Sigmoid colon (tissue), 7 donors: ENCODE measurements around the gene ERP44. TPM values are rescaled to one million over a fixed set of nuclear protein-coding genes. Genes with fewer than 3 reads are reported as not detected.

Experiments used
- DNase-seq: peaks from one replicate; pipeline ENCODE4 v3.0.0-alpha.2; 2019
- H3K27ac ChIP-seq, 4 donors: fragments of 200-600 bp; sonication (generic); one replicate each; pipeline ENCODE4 v1.5.1; 2016 to 2019; ENCODE audit warnings: mild to moderate bottlenecking in 1 of 4
- H3K27me3 ChIP-seq, 3 donors: fragments of 200-600 bp; sonication (generic); one replicate each; pipeline ENCODE4 v1.5.1; 2019; ENCODE audit warnings: mild to moderate bottlenecking in 1 of 3
- H3K36me3 ChIP-seq, 4 donors: fragments of 200-600 bp; sonication (generic); one replicate each; pipeline ENCODE4 v1.5.1; 2016 to 2019
- H3K4me1 ChIP-seq, 4 donors: fragments of 200-600 bp; sonication (generic); one replicate each; pipeline ENCODE4 v1.5.1; 2017 to 2019
- H3K4me3 ChIP-seq, 4 donors: fragments of 200-600 bp; sonication (generic); one replicate each; pipeline ENCODE4 v1.5.1; 2017 to 2019; ENCODE audit warnings: mild to moderate bottlenecking in 2 of 4, moderate library complexity in 1 of 4
- H3K9me3 ChIP-seq, 4 donors: fragments of 200-600 bp in 3 of 4; sonication (generic) in 3 of 4; one replicate each; pipeline versions ENCODE4 v1.5.1 to v1.6.1; 2013 to 2019
- CTCF ChIP-seq, 4 experiments: fragments of 450-650 bp in 3 of 4; fragments of 200-600 bp in 1 of 4; IDR thresholded peaks; one replicate each; pipeline ENCODE4 v1.5.1; 2016 to 2019; ENCODE audit warnings: antibody characterized with exemption in 4 of 4, mild to moderate bottlenecking in 3 of 4, moderate library complexity in 2 of 4
- EP300 ChIP-seq, 4 donors: sonication (generic); formaldehyde crosslinking; IDR thresholded peaks; one replicate each; pipeline ENCODE4 v1.6.1; 2017; ENCODE audit warnings: antibody characterized with exemption in 4 of 4
- POLR2A ChIP-seq, 2 donors: fragments of 450-650 bp; IDR thresholded peaks; one replicate each; pipeline ENCODE4 v1.6.1; 2016; ENCODE audit warnings: antibody characterized with exemption in 2 of 2, mild to moderate bottlenecking in 2 of 2, moderate library complexity in 2 of 2
- POLR2AphosphoS5 ChIP-seq, 4 donors: sonication (generic); formaldehyde crosslinking; IDR thresholded peaks; one replicate each; pipeline ENCODE4 v1.6.1; 2017; ENCODE audit warnings: antibody characterized with exemption in 4 of 4
- WGBS, 2 donors: extraction: QIAGEN DNeasy Blood & Tissue Kit; methylation state at CpG; one replicate each; pipeline ENCODE4 v1.1.7; 2013; 5-methylcytosine and 5-hydroxymethylcytosine counted together
- intact Hi-C: fragments of 100-400 bp; cut with DNase I; formaldehyde crosslinking; loops from one replicate; pipeline ENCODE4 v1.15.1; 2023
- polyA plus RNA-seq, 3 donors: library from polyadenylated mRNA; stranded (reverse); fragments of 200-250 nt; gene quantifications; one replicate each; pipeline ENCODE4 v1.2.3, GENCODE V29; 2013
- total RNA-seq, 4 donors: library from RNA; depleted of rRNA; stranded (reverse); fragments of >200 nt; gene quantifications; one replicate each; pipeline ENCODE4 v1.1.0, GENCODE V29; 2016
- donor health status: healthy with polysubstance abuse.
- donor health status: Bipolar disorder and iron deficiency.
- donor health status: healthy.

Gene ERP44
- total and polyA plus RNA-seq, 7 donors: 6.6 to 22.1 (median 11.9) TPM

DNA sequence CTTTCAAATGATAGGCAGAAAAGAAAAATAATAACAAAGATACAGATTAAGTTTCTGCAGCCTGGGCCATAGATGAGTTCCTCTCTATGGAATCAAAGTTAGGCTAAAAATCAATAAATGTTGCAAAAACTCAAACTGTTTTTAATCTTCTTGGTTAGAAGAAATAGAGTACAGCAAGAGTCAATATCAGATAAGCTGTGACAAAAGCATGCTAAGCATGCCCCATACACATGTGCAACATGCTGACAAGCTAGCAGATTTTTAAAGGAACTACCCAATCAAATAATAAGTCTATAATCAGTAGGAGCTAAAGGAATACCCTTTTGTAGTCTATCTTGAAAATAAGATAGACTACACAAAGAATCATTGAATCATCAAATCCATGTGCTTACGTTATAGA, 6.7 kb downstream of the ERP44 start:
- peaks cover 0 to 12% (median 4%) of the 10 kb centered on the region in 4 donors for H3K4me1 ChIP-seq
- H3K36me3 ChIP-seq: no peaks in the 10 kb centered on the region
- H3K27me3 ChIP-seq: no peaks in the 10 kb centered on the region
- TF ChIP-seq POLR2AphosphoS5 (IDR thresholded peaks at IDR 0.05) (no peak), POLR2A (IDR thresholded peaks at IDR 0.05) (no peak), CTCF (IDR thresholded peaks at IDR 0.05) (no peak), EP300 (IDR thresholded peaks at IDR 0.05) (no peak)
- no peak for DNase-seq
- H3K9me3 ChIP-seq: no peaks in the 10 kb centered on the region
- WGBS, 2 donors: 85 to 97% methylated on average over 1 of the region's 1 CpG
- H3K27ac ChIP-seq: no peak overlapping the region
- no peak overlapping the region for H3K4me3 ChIP-seq
- intact Hi-C loops: no loop called here

GRCh38 chr9:100091650-100092049, 7.2 kb downstream of the ERP44 start:
- no peak overlapping the region for H3K27ac ChIP-seq
- no peak for DNase-seq
- intact Hi-C loops: no loop called here
- H3K4me1 ChIP-seq: peaks cover 0 to 8% (median 2%) of the 10 kb centered on the region in 4 donors
- TF ChIP-seq POLR2AphosphoS5 (IDR thresholded peaks at IDR 0.05) (no peak), EP300 (IDR thresholded peaks at IDR 0.05) (no peak), CTCF (IDR thresholded peaks at IDR 0.05) (no peak), POLR2A (IDR thresholded peaks at IDR 0.05) (no peak)
- no peaks in the 10 kb centered on the region for H3K9me3 ChIP-seq
- WGBS, 2 donors: 71 to 85% methylated on average over 1 of the region's 1 CpG
- no peaks in the 10 kb centered on the region for H3K27me3 ChIP-seq
- H3K4me3 ChIP-seq: no peak overlapping the region
- no peaks in the 10 kb centered on the region for H3K36me3 ChIP-seq

DNA sequence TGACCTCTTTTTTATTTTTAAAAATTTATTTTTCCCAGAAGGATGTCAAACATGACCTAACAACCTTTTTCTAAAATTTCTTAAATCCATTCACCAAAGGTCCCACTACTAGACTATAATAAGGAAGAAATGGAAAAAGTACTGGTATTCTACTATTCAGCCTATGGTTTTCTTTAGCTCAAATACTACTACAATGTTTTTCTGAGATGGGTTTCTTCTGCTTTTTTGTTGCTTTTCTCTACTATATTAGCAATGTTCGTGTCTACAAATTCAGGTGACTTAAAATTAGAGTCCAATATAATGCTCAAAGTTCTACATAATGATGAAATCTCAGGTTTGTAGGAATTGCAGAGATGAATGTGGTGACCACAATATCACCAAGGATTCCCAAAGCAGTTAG, 7.9 kb downstream of the ERP44 start:
- no peaks in the 10 kb centered on the region for H3K36me3 ChIP-seq
- no peak for DNase-seq
- H3K27ac ChIP-seq: no peak overlapping the region
- peaks cover 0 to 4% (median under 1%) of the 10 kb centered on the region in 4 donors for H3K4me1 ChIP-seq
- TF ChIP-seq POLR2A (IDR thresholded peaks at IDR 0.05): no peak
- TF ChIP-seq CTCF (IDR thresholded peaks at IDR 0.05): no peak
- TF ChIP-seq POLR2AphosphoS5 (IDR thresholded peaks at IDR 0.05): no peak
- TF ChIP-seq EP300 (IDR thresholded peaks at IDR 0.05): no peak
- H3K27me3 ChIP-seq: no peaks in the 10 kb centered on the region
- intact Hi-C loops: no loop called here
- no peak overlapping the region for H3K4me3 ChIP-seq
- 92 to 95% methylated on average over 1 of the region's 1 CpG for WGBS, 2 donors
- H3K9me3 ChIP-seq: no peaks in the 10 kb centered on the region

GRCh38 chr9:100088202-100088601, 10.6 kb downstream of the ERP44 start:
- Histone ChIP-seq H3K27ac (no peak overlapping the region), H3K4me1 (peaks cover 0 to 12% (median 6%) of the 10 kb centered on the region in 4 donors), H3K36me3 (no peaks in the 10 kb centered on the region), H3K9me3 (no peaks in the 10 kb centered on the region), H3K27me3 (no peaks in the 10 kb centered on the region), H3K4me3 (no peak overlapping the region)
- no peak for TF ChIP-seq POLR2A (IDR thresholded peaks at IDR 0.05)
- TF ChIP-seq POLR2AphosphoS5 (IDR thresholded peaks at IDR 0.05): no peak
- no peak for TF ChIP-seq EP300 (IDR thresholded peaks at IDR 0.05)
- no peak for TF ChIP-seq CTCF (IDR thresholded peaks at IDR 0.05)
- intact Hi-C loops: no loop called here
- DNase-seq: no peak
- 81 to 86% methylated on average over 4 of the region's 4 CpGs for WGBS, 2 donors

DNA sequence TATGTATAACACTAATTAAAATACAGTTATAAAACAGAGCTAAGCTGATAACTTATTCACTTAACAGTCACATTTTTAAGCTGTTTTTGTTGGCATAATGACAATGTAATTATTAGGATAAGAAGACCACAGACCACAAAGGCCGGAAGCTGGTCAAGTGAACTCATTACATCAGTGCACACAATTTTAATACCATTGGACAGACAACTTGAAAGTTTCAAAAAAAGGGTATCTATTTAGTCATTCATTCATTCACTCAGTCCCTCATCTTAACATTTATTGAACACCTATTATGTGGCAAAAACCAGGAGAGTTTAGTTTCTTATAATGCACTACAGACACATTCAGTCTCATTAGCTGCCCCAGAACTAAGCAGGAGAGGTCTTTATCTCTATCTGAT, 11.6 kb downstream of the ERP44 start:
- H3K4me3 ChIP-seq: no peak overlapping the region
- peaks cover 0 to 21% (median 11%) of the 10 kb centered on the region in 4 donors for H3K4me1 ChIP-seq

More for the DNA sequence above, 11.6 kb downstream of the ERP44 start:
- intact Hi-C loops: no loop called here
- TF ChIP-seq POLR2A (IDR thresholded peaks at IDR 0.05) (no peak), EP300 (IDR thresholded peaks at IDR 0.05) (no peak), POLR2AphosphoS5 (IDR thresholded peaks at IDR 0.05) (no peak), CTCF (IDR thresholded peaks at IDR 0.05) (no peak)
- H3K27ac ChIP-seq: no peak overlapping the region
- 74 to 80% methylated on average over 1 of the region's 1 CpG for WGBS, 2 donors
- no peaks in the 10 kb centered on the region for H3K27me3 ChIP-seq
- H3K36me3 ChIP-seq: no peaks in the 10 kb centered on the region
- no peaks in the 10 kb centered on the region for H3K9me3 ChIP-seq
- DNase-seq: no peak
